B cell (primary cell): ENCODE data around the gene CDKN1C. TPM values are rescaled to one million over a fixed set of nuclear protein-coding genes. Genes with fewer than 3 reads are reported as not detected.

Experiments
- ATAC-seq: fragments of 200-7000 bp; cut with Tn5 transposase; one replicate; pipeline ENCODE4 v1.10.0; 2021; ENCODE audit warnings: low read depth, mild to moderate bottlenecking, moderate number of reproducible peaks, moderate library complexity
- CTCF ChIA-PET: fragments of 350-600 bp; sonication (Branson Sonifier 250); formaldehyde crosslinking; loops from one replicate; lab custom pipeline; 2021; ENCODE audit warnings: antibody characterized with exemption, inconsistent platforms; lab: Charles Lee
- POLR2A ChIA-PET: fragments of 350-600 bp; sonication (Branson Sonifier 250); formaldehyde crosslinking; loops from one replicate; lab custom pipeline; 2021; ENCODE audit warnings: antibody characterized with exemption; lab: Charles Lee
- DNase-seq: peaks from one replicate; pipeline ENCODE4 v3.0.0; 2013
- H2AFZ ChIP-seq: 2 replicates; pipeline ENCODE4 v1.6.1; 2012; ENCODE audit warnings: mild to moderate bottlenecking, low read depth, low read length; ENCODE audit not compliant: insufficient read depth, poor library complexity, severe bottlenecking
- H3K27ac ChIP-seq, 2 donors: 1 replicate in 1 of 2; 2 replicates in 1 of 2; pipeline ENCODE4 v1.5.1; 2012 to 2013; ENCODE audit warnings: low read length in 2 of 2, mild to moderate bottlenecking in 2 of 2, moderate library complexity in 1 of 2
- H3K27me3 ChIP-seq, 4 experiments: fragments of 200-600 bp in 1 of 4; sonication (generic) in 1 of 4; replicated peaks in 1 of 4; 1 replicate in 2 of 4; 2 replicates in 2 of 4; pipeline versions ENCODE4 v1.6.1 to v1.7.0; 2013 to 2016; ENCODE audit warnings: low read length in 3 of 4, mild to moderate bottlenecking in 2 of 4, mixed read lengths in 1 of 4, moderate library complexity in 1 of 4; ENCODE audit not compliant: insufficient read depth in 4 of 4, control insufficient read depth in 3 of 4; ENCODE audit errors: control extremely low read depth in 1 of 4
- H3K36me3 ChIP-seq, 2 experiments: replicated peaks in 1 of 2; 1 replicate in 1 of 2; 2 replicates in 1 of 2; pipeline versions ENCODE4 v1.6.1 to v1.7.1; 2013; ENCODE audit warnings: low read length in 1 of 2; ENCODE audit not compliant: insufficient read depth in 2 of 2, control insufficient read depth in 1 of 2; ENCODE audit errors: control extremely low read depth in 1 of 2, extremely low read depth in 1 of 2
- H3K4me1 ChIP-seq, 2 donors: fragments of 200-600 bp in 1 of 2; sonication (generic) in 1 of 2; 1 replicate in 1 of 2; 2 replicates in 1 of 2; pipeline versions ENCODE4 v1.5.1 to v1.6.1; 2013 to 2017; ENCODE audit warnings: low read length in 2 of 2; ENCODE audit not compliant: control insufficient read depth in 2 of 2, insufficient read depth in 2 of 2
- H3K4me2 ChIP-seq: replicated peaks from 2 replicates; pipeline ENCODE3; 2012; ENCODE audit warnings: mild to moderate bottlenecking, low read depth, low read length; ENCODE audit not compliant: poor library complexity, severe bottlenecking
- H3K4me3 ChIP-seq, 5 experiments: fragments of 200-600 bp in 1 of 5; sonication (generic) in 1 of 5; 1 replicate in 3 of 5; 2 replicates in 2 of 5; pipeline versions ENCODE4 v1.5.1 to v1.7.0; 2011 to 2016; ENCODE audit warnings: low read length in 4 of 5, mild to moderate bottlenecking in 4 of 5, low read depth in 2 of 5, control low read depth in 1 of 5, moderate library complexity in 1 of 5; ENCODE audit not compliant: insufficient read depth in 1 of 5; ENCODE audit errors: control extremely low read depth in 1 of 5, extremely low read depth in 1 of 5
- H3K79me2 ChIP-seq: fragments of 200-600 bp; sonication (generic); one replicate; pipeline ENCODE4 v1.6.0; 2016; ENCODE audit warnings: low read length; ENCODE audit not compliant: control insufficient read depth, insufficient read depth
- H3K9ac ChIP-seq: fragments of 200-600 bp; sonication (generic); 2 replicates; pipeline ENCODE4 v1.6.1; 2017; ENCODE audit warnings: mild to moderate bottlenecking, low read length, moderate library complexity
- H3K9me3 ChIP-seq, 3 donors: one replicate each; pipeline versions ENCODE4 v1.6.1 to v1.7.1; 2013; ENCODE audit warnings: low read length in 2 of 3; ENCODE audit not compliant: control insufficient read depth in 2 of 3, insufficient read depth in 1 of 3; ENCODE audit errors: control extremely low read depth in 1 of 3
- H4K20me1 ChIP-seq: 2 replicates; pipeline ENCODE4 v1.6.0; 2012; ENCODE audit warnings: mild to moderate bottlenecking, low read length; ENCODE audit not compliant: insufficient read depth, control insufficient read depth, poor library complexity, severe bottlenecking
- H3K27ac Mint-ChIP-seq: one replicate; pipeline ENCODE4 v1.8.0; 2021; ENCODE audit warnings: mixed read lengths
- H3K27me3 Mint-ChIP-seq: one replicate; pipeline ENCODE4 v1.8.0; 2021; ENCODE audit warnings: mixed read lengths
- H3K4me1 Mint-ChIP-seq: one replicate; pipeline ENCODE4 v1.8.0; 2021; ENCODE audit warnings: mixed read lengths
- H3K4me3 Mint-ChIP-seq: one replicate; pipeline ENCODE4 v1.8.0; 2021; ENCODE audit warnings: mixed read lengths
- H3K9me3 Mint-ChIP-seq: one replicate; pipeline ENCODE4 v1.8.0; 2022; ENCODE audit warnings: mixed read lengths; ENCODE audit not compliant: insufficient read depth
- EZH2 ChIP-seq: IDR thresholded peaks from 2 replicates; pipeline ENCODE4 v1.6.1; 2012; ENCODE audit warnings: borderline replicate concordance, low read depth, mild to moderate bottlenecking, moderate library complexity, low read length; ENCODE audit not compliant: insufficient read depth, poor library complexity, severe bottlenecking
- WGBS: methylation state at CpG from one replicate; pipeline ENCODE4 v1.1.5; 2013; ENCODE audit warnings: missing lambda C conversion rate; ENCODE audit not compliant: insufficient coverage; 5-methylcytosine and 5-hydroxymethylcytosine counted together
- intact Hi-C: fragments of 100-400 bp; cut with micrococcal nuclease; formaldehyde crosslinking; loops from one replicate; pipeline ENCODE4 v1.10.0; 2022
- polyA plus RNA-seq: library from polyadenylated mRNA; depleted of rRNA; stranded (reverse); fragments of >200 nt; gene quantifications from 2 replicates; pipeline ENCODE4 v1.2.3, GENCODE V29; 2012
- total RNA-seq, 2 donors: library from RNA; stranded (reverse); fragments of 120-200 nt in 1 of 2; gene quantifications; 1 replicate in 1 of 2; 2 replicates in 1 of 2; pipeline versions ENCODE4 v1.2.3 to v1.2.4, GENCODE V29; 2013 to 2022
- TF ChIP-seq, protein P1 (sequence below): fragments of 200-600 bp; IDR thresholded peaks from one replicate; pipeline ENCODE4 v1.8.0; 2022; ENCODE audit warnings: antibody characterized with exemption, mild to moderate bottlenecking

The CDKN1C gene
- total and polyA plus RNA-seq, 2 donors (not counting 1 experiment from before 2014, with no cell fraction given), result 0.58 to 8.0 TPM

DNA sequence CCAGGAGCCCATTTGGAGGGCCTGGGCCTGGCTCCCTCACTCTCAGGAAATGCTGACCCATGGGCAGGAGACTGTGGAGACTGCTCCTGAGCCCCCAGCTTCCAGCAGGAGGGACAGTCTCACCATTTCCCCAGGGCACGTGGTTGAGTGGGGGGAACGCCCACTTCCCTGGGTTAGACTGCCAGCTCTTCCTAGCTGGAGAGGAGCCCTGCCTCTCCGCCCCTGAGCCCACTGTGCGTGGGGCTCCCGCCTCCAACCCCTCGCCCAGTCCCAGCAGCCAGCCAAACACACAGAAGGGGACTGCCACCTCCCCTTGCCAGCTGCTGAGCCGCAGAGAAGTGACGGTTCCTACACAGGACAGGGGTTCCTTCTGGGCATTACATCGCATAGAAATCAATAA is 37.1 kb downstream of the CDKN1C start:
- Mint-ChIP-seq H3K4me3 (no peak overlapping the region), H3K27ac (no peak overlapping the region), H3K9me3 (no peaks in the 10 kb centered on the region), H3K27me3 (no peaks in the 10 kb centered on the region), H3K4me1 (no peaks in the 10 kb centered on the region)
- 90% methylated on average over 8 of the region's 9 CpGs for WGBS
- no peak for DNase-seq
- Histone ChIP-seq H3K4me1 (no peaks in the 10 kb centered on the region), H3K36me3 (no peaks in the 10 kb centered on the region), H3K79me2 (no peaks in the 10 kb centered on the region), H3K27me3 (no peaks in the 10 kb centered on the region), H3K9ac (no peak overlapping the region), H3K4me3 (no peak overlapping the region), H3K27ac (no peak overlapping the region), H4K20me1 (no peaks in the 10 kb centered on the region), H3K4me2 (no peak overlapping the region), H2AFZ (no peak overlapping the region), H3K9me3 (peaks cover 0 to 1% (median 0%) of the 10 kb centered on the region in 3 donors)
- ATAC-seq, result no peak
- CTCF ChIA-PET, result no interaction called here
- TF ChIP-seq, protein P1, sequence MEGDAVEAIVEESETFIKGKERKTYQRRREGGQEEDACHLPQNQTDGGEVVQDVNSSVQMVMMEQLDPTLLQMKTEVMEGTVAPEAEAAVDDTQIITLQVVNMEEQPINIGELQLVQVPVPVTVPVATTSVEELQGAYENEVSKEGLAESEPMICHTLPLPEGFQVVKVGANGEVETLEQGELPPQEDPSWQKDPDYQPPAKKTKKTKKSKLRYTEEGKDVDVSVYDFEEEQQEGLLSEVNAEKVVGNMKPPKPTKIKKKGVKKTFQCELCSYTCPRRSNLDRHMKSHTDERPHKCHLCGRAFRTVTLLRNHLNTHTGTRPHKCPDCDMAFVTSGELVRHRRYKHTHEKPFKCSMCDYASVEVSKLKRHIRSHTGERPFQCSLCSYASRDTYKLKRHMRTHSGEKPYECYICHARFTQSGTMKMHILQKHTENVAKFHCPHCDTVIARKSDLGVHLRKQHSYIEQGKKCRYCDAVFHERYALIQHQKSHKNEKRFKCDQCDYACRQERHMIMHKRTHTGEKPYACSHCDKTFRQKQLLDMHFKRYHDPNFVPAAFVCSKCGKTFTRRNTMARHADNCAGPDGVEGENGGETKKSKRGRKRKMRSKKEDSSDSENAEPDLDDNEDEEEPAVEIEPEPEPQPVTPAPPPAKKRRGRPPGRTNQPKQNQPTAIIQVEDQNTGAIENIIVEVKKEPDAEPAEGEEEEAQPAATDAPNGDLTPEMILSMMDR, result no peak
- no peak for TF ChIP-seq EZH2
- POLR2A ChIA-PET, result no interaction called here
- intact Hi-C loops, result no loop called here

DNA sequence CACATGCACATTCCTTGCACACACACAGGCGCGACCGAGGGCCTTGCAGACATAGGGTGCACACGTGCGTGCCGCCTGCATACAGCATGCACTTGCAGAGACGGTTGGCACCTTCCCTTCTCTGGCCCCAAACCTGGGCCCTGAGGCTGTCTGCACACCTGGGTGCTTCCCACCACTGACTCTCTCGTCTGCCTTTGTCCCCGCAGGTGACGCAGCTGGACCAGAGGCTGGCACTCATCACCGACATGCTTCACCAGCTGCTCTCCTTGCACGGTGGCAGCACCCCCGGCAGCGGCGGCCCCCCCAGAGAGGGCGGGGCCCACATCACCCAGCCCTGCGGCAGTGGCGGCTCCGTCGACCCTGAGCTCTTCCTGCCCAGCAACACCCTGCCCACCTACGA is 38.0 kb downstream of the CDKN1C start:
- no peak overlapping the region for H3K9ac ChIP-seq
- ChIA-PET CTCF (no interaction called here), POLR2A (no interaction called here)
- H3K27me3 ChIP-seq, result no peaks in the 10 kb centered on the region
- intact Hi-C loops, result no loop called here
- no peaks in the 10 kb centered on the region for H3K9me3 ChIP-seq
- H3K36me3 ChIP-seq, result no peaks in the 10 kb centered on the region
- Mint-ChIP-seq H3K4me3 (no peak overlapping the region), H3K4me1 (no peaks in the 10 kb centered on the region), H3K9me3 (no peaks in the 10 kb centered on the region), H3K27ac (no peak overlapping the region), H3K27me3 (no peaks in the 10 kb centered on the region)
- H3K27ac ChIP-seq, result no peak overlapping the region
- no peak for ATAC-seq
- no peaks in the 10 kb centered on the region for H3K4me1 ChIP-seq
- TF ChIP-seq, protein P1, result no peak
- no peak for TF ChIP-seq EZH2
- no peak overlapping the region for H2AFZ ChIP-seq
- H3K4me3 ChIP-seq, result no peak overlapping the region
- WGBS, result 88% methylated on average over 16 of the region's 21 CpGs
- no peaks in the 10 kb centered on the region for H3K79me2 ChIP-seq
- H4K20me1 ChIP-seq, result no peaks in the 10 kb centered on the region
- H3K4me2 ChIP-seq, result no peak overlapping the region
- no peak for DNase-seq
